WERI-Rb-1 (cell line): Measurements from ENCODE around the gene DBF4B.

ENCODE experiments used
- DNase-seq: peaks from one replicate; pipeline ENCODE4 v3.0.0-alpha.2; 2020
- H3K27ac ChIP-seq: fragments of 250-450 bp; sonication (Bioruptor Pico); 2 replicates; pipeline ENCODE4 v1.5.1; 2020; ENCODE audit warnings: mild to moderate bottlenecking, moderate library complexity
- H3K27me3 ChIP-seq: fragments of 250-450 bp; sonication (Bioruptor Pico); 2 replicates; pipeline ENCODE4 v1.5.1; 2021; ENCODE audit warnings: mild to moderate bottlenecking, low read depth, moderate library complexity; ENCODE audit not compliant: insufficient read depth, severe bottlenecking
- H3K36me3 ChIP-seq: fragments of 250-450 bp; sonication (Bioruptor Pico); 2 replicates; pipeline ENCODE4 v1.5.1; 2020; ENCODE audit warnings: mild to moderate bottlenecking, moderate library complexity
- H3K4me3 ChIP-seq: 2 replicates; pipeline ENCODE4 v1.5.1; 2011; ENCODE audit warnings: low read depth, mild to moderate bottlenecking, control low read depth, low read length
- H3K9me3 ChIP-seq: fragments of 250-450 bp; sonication (Bioruptor Pico); 2 replicates; pipeline ENCODE4 v1.5.1; 2021; ENCODE audit warnings: mild to moderate bottlenecking, moderate library complexity; ENCODE audit not compliant: severe bottlenecking
- TF ChIP-seq, protein P1 (sequence below): IDR thresholded peaks from 2 replicates; pipeline ENCODE4 v1.5.1; 2011; ENCODE audit warnings: low read depth, mild to moderate bottlenecking, control low read depth, inconsistent platforms, low read length

The DBF4B gene

DNA sequence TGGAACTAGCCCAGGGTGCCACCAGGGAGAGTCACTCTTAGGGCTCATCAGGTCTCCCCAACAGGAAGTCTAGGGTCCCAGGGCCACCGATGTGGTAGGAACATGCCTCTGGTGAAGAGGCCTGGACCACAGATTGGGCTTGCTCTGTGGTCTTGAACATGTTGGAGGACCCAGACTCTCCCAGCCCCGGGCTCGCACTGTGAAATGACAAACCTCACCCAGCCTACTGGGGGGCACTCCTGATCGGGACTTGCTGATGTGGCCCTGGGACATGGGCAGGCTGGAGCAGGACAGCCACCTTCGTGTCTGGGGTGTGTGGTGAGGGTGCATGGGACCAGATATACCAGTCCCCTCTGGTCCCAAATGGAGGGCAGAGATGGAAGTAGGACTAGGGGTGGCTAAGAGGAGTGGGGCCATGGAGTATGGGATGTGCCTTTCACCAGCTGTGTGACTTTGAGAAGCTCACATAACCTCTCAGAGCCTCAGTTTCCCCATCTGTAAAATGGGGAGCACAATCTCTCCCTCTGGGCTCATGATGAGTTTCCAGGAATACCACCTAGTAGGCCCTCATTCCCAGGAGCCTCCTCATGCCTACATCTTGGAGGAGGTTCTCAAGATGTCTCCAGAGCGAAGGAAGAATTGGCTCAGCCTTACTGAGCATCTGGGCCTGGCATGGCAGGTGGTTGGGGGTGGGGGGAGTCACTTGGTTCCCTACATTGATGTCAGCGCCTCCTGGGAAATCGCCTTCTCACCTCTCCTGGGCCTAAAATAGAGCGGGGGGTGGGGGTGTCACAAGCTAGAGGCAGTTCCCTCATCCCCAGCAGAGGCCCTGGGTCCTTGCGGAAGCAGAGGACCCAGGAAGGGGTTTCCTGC lies 48.8 kb downstream of the DBF4B start:
- DNase-seq = no peak

GRCh38 chr17:44757918-44758413 lies 49.5 kb downstream of the DBF4B start:
- 0 out of 2 replicates have a peak, but pooled peaks cover 3% of the 10 kb centered on the region for H3K36me3 ChIP-seq
- no peaks in the 10 kb centered on the region for H3K9me3 ChIP-seq
- DNase-seq = no peak
- TF ChIP-seq, protein P1, sequence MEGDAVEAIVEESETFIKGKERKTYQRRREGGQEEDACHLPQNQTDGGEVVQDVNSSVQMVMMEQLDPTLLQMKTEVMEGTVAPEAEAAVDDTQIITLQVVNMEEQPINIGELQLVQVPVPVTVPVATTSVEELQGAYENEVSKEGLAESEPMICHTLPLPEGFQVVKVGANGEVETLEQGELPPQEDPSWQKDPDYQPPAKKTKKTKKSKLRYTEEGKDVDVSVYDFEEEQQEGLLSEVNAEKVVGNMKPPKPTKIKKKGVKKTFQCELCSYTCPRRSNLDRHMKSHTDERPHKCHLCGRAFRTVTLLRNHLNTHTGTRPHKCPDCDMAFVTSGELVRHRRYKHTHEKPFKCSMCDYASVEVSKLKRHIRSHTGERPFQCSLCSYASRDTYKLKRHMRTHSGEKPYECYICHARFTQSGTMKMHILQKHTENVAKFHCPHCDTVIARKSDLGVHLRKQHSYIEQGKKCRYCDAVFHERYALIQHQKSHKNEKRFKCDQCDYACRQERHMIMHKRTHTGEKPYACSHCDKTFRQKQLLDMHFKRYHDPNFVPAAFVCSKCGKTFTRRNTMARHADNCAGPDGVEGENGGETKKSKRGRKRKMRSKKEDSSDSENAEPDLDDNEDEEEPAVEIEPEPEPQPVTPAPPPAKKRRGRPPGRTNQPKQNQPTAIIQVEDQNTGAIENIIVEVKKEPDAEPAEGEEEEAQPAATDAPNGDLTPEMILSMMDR = no peak
- H3K27me3 ChIP-seq = no peaks in the 10 kb centered on the region
- H3K4me3 ChIP-seq = no peak overlapping the region
- H3K27ac ChIP-seq = no peak overlapping the region

More for the DNA sequence above, 48.8 kb downstream of the DBF4B start:
- no peak overlapping the region for H3K27ac ChIP-seq
- no peaks in the 10 kb centered on the region for H3K9me3 ChIP-seq
- no peak overlapping the region for H3K4me3 ChIP-seq
- TF ChIP-seq, protein P1 = no peak
- H3K36me3 ChIP-seq = peaks cover 4% of the 10 kb centered on the region; the same call in 1 of the 2 replicates
- no peaks in the 10 kb centered on the region for H3K27me3 ChIP-seq

- no peaks in the 10 kb centered on the region for H3K27me3 ChIP-seq
- H3K4me3 ChIP-seq = peak within 1 kb of the TSS; percentile 62
- H3K36me3 ChIP-seq = 0 out of 2 replicates have a peak, but pooled peaks cover 3% of the 10 kb centered on the region
- TF ChIP-seq, protein P1 = no peak
- H3K27ac ChIP-seq = peak within 1 kb of the TSS; percentile 8; the same call in 1 of the 2 replicates
- no peak for DNase-seq
- H3K9me3 ChIP-seq = no peaks in the 10 kb centered on the region
Observed at GRCh38 chr17:44758414-44759085, 50.1 kb downstream of the DBF4B start, which contains the start of gene ADAM11. Gene ADAM11, plus strand, starts transcription at chr17:44758988. Its CDS starts 212 bp downstream, at chr17:44759200.

DNA sequence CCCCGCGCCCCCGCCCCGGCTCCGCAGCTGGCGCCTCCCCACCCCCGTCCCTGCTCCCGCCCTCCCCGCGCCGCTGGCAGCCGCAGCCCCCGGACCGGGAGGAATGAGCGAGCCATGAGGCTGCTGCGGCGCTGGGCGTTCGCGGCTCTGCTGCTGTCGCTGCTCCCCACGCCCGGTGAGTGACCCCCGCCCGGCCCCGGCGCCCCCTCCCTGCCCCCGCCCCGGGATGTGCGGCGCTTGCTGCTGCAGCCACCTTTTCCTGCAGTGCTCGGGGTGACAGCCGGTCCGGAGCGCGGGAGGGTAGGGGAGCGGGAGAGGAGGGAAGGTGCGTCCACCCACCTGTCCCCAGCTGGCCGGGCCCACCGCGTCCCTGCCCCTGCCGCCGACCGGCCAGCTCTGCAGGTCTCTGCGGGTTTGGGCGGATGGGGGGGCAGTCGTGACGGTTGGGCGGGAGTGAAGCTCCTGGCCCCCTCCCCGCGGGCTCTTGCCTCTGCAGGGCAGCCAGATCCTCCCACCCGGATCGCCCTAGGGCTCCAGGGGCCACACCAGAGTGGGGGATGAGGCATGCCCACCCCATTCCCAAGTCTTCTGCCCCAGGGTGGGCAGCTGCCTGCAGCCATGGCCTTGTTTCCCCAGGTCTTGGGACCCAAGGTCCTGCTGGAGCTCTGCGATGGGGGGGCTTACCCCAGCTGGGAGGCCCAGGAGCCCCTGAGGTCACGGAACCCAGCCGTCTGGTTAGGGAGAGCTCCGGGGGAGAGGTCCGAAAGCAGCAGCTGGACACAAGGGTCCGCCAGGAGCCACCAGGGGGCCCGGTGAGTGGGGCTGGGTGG lies 50.8 kb downstream of the DBF4B start:
- Histone ChIP-seq H3K36me3 (0 out of 2 replicates have a peak, but pooled peaks cover 3% of the 10 kb centered on the region), H3K27me3 (no peaks in the 10 kb centered on the region), H3K27ac (peak overlapping the region; percentile 8; the same call in 1 of the 2 replicates), H3K4me3 (peak overlapping the region; percentile 62), H3K9me3 (no peaks in the 10 kb centered on the region)
- TF ChIP-seq, protein P1 = peak; percentile 63
- DNase-seq = peak; percentile 73

DNA sequence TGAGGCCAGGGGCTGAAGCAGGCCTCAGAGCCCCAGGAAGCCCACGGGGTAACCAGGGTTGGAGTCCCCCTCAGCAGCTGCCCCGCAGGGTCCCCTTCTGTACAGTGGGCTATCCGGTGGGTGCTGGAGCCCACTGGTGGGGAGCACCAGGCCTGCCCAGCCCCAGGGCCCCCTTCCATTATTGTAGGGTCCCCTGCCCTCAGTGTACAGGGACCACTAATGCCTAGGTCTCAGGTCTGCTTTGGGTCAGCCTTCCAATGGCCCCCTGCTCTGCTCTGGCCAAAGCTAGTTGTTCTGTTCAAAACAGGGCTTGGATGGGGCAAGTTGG lies 51.4 kb downstream of the DBF4B start:
- DNase-seq = no peak
- TF ChIP-seq, protein P1 = no peak
- H3K27me3 ChIP-seq = no peaks in the 10 kb centered on the region
- peak overlapping the region; percentile 62 for H3K4me3 ChIP-seq
- peak overlapping the region; percentile 8; the same call in 1 of the 2 replicates for H3K27ac ChIP-seq
- H3K36me3 ChIP-seq = 0 out of 2 replicates have a peak, but pooled peaks cover 3% of the 10 kb centered on the region
- no peaks in the 10 kb centered on the region for H3K9me3 ChIP-seq
